NCI-H69 (cell line): Measurements from ENCODE around the gene SYNPO2L.
"Not testable (repeated sequence)": the region's sequence is repeated elsewhere in the genome, so short reads cannot be mapped to it uniquely, and the experiment has no call there.

ENCODE experiments used
- DNase-seq: peaks from one replicate; lab custom pipeline; 2025; lab: John Stamatoyannopoulos, UW

Gene SYNPO2L

DNA sequence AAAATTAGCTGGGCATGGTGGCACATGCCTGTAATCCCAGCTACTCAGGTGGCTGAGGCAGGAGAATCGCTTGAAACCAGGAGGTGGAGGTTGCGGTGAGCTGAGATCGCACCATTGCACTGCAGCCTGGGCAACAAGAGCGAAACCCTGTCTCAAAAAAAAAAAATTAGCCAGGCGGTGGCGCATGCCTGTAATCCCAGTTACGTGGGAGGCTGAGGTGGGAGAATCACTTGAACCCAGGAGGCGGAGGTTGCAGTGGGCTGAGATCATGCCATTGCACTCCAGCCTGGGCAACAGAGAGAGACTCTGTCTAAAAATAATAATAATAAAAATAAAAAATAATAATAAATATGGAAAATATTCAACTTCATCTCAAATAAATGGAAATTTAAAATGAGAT, 38.7 kb downstream of the SYNPO2L start:
- not testable (repeated sequence) for DNase-seq

DNA sequence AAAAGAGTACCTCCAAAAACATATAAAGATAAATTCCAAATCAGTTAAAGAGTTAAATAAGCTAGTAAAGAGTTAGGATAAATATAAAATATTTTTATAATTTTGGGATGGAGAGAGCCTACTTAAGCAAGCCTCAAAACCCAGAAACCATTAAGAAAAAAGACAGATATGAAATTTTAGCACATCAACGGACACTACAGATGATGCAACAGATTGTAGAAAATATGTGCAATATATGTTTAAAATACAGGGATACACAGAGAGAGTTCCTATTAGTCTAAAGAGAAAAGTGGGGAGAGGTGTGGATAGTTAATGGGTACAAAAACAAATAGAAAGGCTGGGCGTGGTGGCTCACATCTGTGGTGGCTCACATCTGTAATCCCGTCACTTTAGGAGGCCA, 41.1 kb downstream of the SYNPO2L start:
- DNase-seq: no peak

DNA sequence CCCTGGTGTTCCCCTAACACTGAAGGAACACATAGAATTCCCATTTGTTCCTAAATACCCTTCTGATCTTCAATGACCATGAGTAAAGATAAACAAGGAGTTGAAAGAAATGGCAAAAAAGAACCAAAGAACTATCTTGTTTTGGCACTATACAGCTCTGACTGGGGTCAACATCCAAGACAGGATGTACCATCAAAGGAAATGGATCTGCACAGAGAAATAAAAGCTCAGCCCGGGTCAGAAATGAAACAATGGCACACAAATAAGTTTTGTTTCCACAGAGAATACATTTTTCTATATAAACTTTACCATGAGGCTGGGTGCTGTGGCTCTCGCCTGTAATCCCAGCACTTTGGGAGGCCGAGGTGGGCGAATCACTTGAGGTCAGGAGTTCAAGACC, 46.7 kb downstream of the SYNPO2L start:
- DNase-seq: no peak

DNA sequence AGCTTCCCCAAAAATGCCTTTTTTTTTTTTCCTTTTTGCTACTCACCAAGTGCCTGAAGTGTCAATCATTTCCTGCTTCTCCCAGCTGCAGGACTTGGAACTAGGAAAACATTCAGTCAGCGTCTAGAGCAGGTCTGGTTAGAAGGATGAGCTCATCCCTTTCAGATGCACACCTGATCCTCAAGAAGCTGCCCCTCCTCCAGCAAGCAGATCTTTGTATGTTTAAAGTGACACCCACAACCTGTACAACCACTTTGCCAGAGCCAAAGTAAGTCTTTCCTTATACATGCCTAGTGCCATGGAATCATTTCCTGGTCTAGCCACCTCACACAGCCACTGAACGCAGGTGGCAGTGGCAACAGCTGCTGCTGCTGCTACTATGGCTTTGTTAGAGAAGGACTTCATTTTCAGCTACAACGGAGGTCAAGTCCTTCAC, 54.3 kb downstream of the SYNPO2L start:
- peak; percentile 73 for DNase-seq

DNA sequence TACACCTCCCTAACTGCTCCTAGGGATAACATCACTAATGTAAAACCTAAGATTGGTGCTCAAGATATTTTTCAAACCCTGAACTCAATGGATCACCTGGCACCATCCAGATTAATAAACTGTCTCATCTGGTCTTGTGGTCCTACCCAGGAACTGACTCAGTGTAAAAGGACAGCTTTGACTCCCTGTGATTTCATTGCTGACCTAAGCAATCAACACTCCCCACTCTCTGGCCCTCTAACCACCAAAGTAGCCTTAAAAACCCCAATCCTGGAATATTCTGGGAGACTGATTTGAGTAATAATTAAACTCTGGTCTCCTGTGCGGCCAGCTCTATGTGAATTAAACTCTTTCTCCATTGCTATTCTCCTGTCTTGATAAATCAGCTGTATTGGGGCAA, 58.5 kb downstream of the SYNPO2L start:
- DNase-seq: no peak
